Peyer's patch (tissue), 4 donors: ENCODE results near the gene ZNF516.

Experiments used
- CTCF ChIP-seq, 6 experiments: fragments of 450-650 bp in 4 of 6; fragments of 200-600 bp in 2 of 6; sonication (generic) in 1 of 6; IDR thresholded peaks; one replicate each; pipeline ENCODE4 v1.5.1; 2017 to 2019; ENCODE audit warnings: antibody characterized with exemption in 6 of 6, mild to moderate bottlenecking in 3 of 6, moderate library complexity in 1 of 6
- POLR2A ChIP-seq, 2 donors: fragments of 450-650 bp; IDR thresholded peaks; one replicate each; pipeline ENCODE4 v1.5.1; 2017; ENCODE audit warnings: antibody characterized with exemption in 2 of 2, mild to moderate bottlenecking in 2 of 2, moderate library complexity in 2 of 2

- TF ChIP-seq CTCF (IDR thresholded peaks at IDR 0.05) (no peak), POLR2A (IDR thresholded peaks at IDR 0.05) (no peak)
These were observed 43.4 kb downstream of the ZNF516 start for GRCh38 chr18:76451396-76452331.
